Psoas muscle (tissue), 8 donors: Measurements from ENCODE around the gene RAB11FIP4. TPM values are rescaled to one million over a fixed set of nuclear protein-coding genes. Genes with fewer than 3 reads are reported as not detected.

Source experiments
- ATAC-seq, 4 donors: fragments of 200-7000 bp; cut with Tn5 transposase; one replicate each; pipeline ENCODE4 v1.9.1; 2020; ENCODE audit warnings: moderate library complexity in 3 of 4, mild to moderate bottlenecking in 2 of 4
- DNase-seq, 2 donors: peaks; one replicate each; pipeline ENCODE4 v3.0.0-alpha.2; 2020
- H3K27ac ChIP-seq: fragments of 200-600 bp; one replicate; pipeline ENCODE4 v1.8.0; 2022
- H3K27me3 ChIP-seq, 3 donors: fragments of 200-600 bp in 1 of 3; one replicate each; pipeline versions ENCODE4 v1.6.1 to v1.8.0; 2013 to 2022; ENCODE audit warnings: low read length in 2 of 3, mild to moderate bottlenecking in 2 of 3, moderate library complexity in 1 of 3; ENCODE audit not compliant: insufficient read depth in 3 of 3
- H3K36me3 ChIP-seq, 2 donors: fragments of 200-600 bp in 1 of 2; one replicate each; pipeline versions ENCODE4 v1.6.1 to v1.8.0; 2013 to 2022; ENCODE audit warnings: low read depth in 1 of 2, mild to moderate bottlenecking in 1 of 2, moderate library complexity in 1 of 2; ENCODE audit not compliant: insufficient read depth in 1 of 2
- H3K4me1 ChIP-seq: fragments of 200-600 bp; one replicate; pipeline ENCODE4 v1.8.0; 2022
- H3K4me3 ChIP-seq: fragments of 200-600 bp; one replicate; pipeline ENCODE4 v1.8.0; 2022; ENCODE audit warnings: mild to moderate bottlenecking
- H3K9me3 ChIP-seq: fragments of 200-600 bp; one replicate; pipeline ENCODE4 v1.8.0; 2022
- CTCF ChIP-seq: fragments of 200-600 bp; IDR thresholded peaks from one replicate; pipeline ENCODE4 v1.8.0; 2022; ENCODE audit warnings: antibody characterized with exemption
- WGBS, 3 donors: extraction: QIAGEN DNeasy Blood & Tissue Kit; methylation state at CpG; one replicate each; pipeline versions ENCODE4 v1.1.6 to v1.1.7; 2013; 5-methylcytosine and 5-hydroxymethylcytosine counted together
- intact Hi-C, 2 donors: fragments of 100-400 bp; cut with DNase I; formaldehyde crosslinking; loops; one replicate each; pipeline versions ENCODE4 v1.11.0 to v1.14.2; 2022
- polyA plus RNA-seq, 3 donors: library from polyadenylated mRNA; stranded (reverse); fragments of 200-250 nt; gene quantifications; one replicate each; pipeline ENCODE4 v1.2.3, GENCODE V29; 2013
- total RNA-seq, 4 donors: library from RNA; stranded (reverse); fragmentation: NEBNext Ultra II Directional in 2 of 4; extraction: Animal tissue kit (Norgen Biotek cat#: 25700) in 2 of 4; gene quantifications; one replicate each; pipeline versions ENCODE4 v1.2.1 to v1.2.4, GENCODE V29; 2021 to 2023
- donor health status: healthy with polysubstance abuse.
- donor health status: DM: no; HTN: no; CAD: no; lungs with moderate emphysema.
- donor health status: Bipolar disorder and iron deficiency.
- donor health status: healthy.
- donor health status: DM: yes; HTN: yes; CAD: no.
- donor health status: DM: no; HTN: no; CAD: no.
- donor health status: DM: no; HTN: no; CAD: no.
- donor health status: DM: yes; HTN: yes; CAD: no.

Gene RAB11FIP4
- total and polyA plus RNA-seq, 7 donors = 0.04 to 1.8 (median 0.41) TPM

DNA sequence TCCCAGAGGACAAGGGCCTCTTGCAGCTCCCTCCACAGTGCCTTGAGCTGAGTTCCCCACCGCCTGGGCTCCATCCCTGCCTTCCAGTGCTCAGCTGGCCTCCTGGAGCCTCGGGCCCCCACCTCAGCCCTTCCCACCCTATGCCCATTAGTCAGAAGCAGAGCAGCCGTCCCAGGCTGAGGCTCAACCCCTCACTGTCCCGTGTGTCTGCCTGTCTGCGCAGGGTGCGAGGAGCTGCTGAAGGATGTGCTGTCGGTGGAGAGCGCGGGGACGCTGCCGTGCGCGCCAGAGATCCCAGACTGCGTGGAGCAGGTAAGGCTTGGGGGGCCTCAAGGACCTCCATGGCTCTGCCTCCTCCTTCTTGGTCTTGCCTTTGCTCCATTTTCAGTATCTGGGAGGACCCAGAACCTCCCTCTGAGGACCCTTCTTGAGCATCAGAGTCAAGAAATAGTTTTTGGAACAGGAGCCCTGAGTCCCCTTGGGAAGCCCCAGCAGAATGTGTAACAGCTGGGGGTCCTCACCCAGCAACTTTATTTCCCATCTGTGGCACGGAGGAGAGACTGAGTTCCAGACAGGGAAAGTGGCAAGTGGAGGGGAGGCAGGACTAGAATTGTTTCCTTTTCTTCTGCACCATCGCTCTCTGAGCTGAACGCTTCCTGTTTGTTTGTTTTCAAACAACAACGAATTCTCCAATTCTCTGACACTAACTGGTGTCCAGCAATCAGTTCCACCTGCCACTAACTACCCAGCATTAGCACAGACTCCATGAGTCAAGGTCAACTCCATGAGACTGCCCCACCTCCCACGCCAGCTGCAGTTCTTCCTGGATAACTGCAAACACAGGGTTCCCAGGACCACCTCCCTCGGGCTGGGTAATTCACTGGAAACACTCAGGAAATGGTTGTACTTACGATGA, 42.6 kb downstream of the RAB11FIP4 start:
- Histone ChIP-seq H3K27ac (no peak overlapping the region), H3K4me3 (no peak overlapping the region), H3K4me1 (no peaks in the 10 kb centered on the region), H3K27me3 (peaks cover 0 to 26% (median 4%) of the 10 kb centered on the region in 3 donors), H3K36me3 (no peaks in the 10 kb centered on the region), H3K9me3 (no peaks in the 10 kb centered on the region)
- intact Hi-C loops = no loop called here
- no peak for TF ChIP-seq CTCF
- no peak for ATAC-seq
- no peak for DNase-seq
- WGBS, 3 donors = 71 to 77% (median 76%) methylated on average over 21 of the region's 21 CpGs

DNA sequence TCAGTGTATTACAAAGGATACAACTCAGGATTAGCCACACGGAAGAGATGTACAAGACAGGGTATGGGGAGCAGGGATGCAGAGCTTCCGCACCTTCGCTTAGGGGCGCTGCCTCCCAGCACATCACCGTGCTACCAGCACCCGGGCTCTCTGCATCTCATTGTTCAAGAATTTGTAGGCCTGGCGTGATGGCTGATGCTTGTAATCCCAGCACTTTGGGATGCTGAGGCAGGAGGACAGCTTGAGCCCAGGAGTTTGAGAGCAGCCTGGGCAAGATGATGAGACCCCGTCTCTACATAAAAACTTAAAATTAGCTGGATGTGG, 43.2 kb downstream of the RAB11FIP4 start:
- intact Hi-C loops = loop anchor here (5.0 kb wide), 2 partner anchors 408 to 423 kb away; partner anchors contain the start of gene COPRS (in 1 of the 2)
- no peak for TF ChIP-seq CTCF
- Histone ChIP-seq H3K9me3 (no peaks in the 10 kb centered on the region), H3K4me1 (no peaks in the 10 kb centered on the region), H3K27me3 (peaks cover 0 to 19% (median 4%) of the 10 kb centered on the region in 3 donors), H3K4me3 (no peak overlapping the region), H3K36me3 (no peaks in the 10 kb centered on the region), H3K27ac (no peak overlapping the region)
- 75 to 81% (median 79%) methylated on average over 8 of the region's 8 CpGs for WGBS, 3 donors
- ATAC-seq = no peak
- peak in 1 of 2 donors; percentile 12 for DNase-seq

DNA sequence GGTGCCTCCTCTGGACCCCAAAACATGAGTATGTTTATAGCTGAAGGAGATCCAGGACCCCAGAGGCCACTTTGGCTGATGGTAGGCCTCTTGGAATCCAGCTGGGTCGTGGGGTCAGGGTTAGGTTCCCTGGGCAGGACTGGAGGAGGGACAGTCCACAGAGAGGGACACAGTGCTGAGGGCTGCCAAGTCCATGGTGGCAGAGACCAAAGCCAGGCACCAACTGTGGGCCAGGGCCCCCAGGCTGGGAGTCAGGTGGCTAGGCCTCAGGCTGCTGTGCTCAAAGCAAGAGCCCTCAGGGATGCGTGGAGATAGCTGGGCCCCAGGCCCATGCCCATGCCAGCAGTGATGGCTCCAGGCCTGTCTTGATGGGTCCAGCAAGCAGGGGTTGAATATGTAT, 44.1 kb downstream of the RAB11FIP4 start:
- Histone ChIP-seq H3K4me3 (no peak overlapping the region), H3K4me1 (no peaks in the 10 kb centered on the region), H3K36me3 (no peaks in the 10 kb centered on the region), H3K27ac (no peak overlapping the region), H3K27me3 (peaks cover 0 to 13% (median 3%) of the 10 kb centered on the region in 3 donors), H3K9me3 (no peaks in the 10 kb centered on the region)
- no peak for TF ChIP-seq CTCF
- intact Hi-C loops = loop anchor here (5.0 kb wide), 2 partner anchors 407 to 422 kb away; partner anchors contain the start of gene COPRS (in 1 of the 2)
- ATAC-seq (no peak), DNase-seq (peak in 1 of 2 donors; percentile 16)
- 61 to 74% (median 69%) methylated on average over 2 of the region's 2 CpGs for WGBS, 3 donors

GRCh38 chr17:31437720-31438400, 46.4 kb downstream of the RAB11FIP4 start:
- no peaks in the 10 kb centered on the region for H3K4me1 ChIP-seq
- intact Hi-C loops = loop anchor here (1.0 to 5.0 kb wide), 4 partner anchors 87 to 419 kb away; partner anchors contain the start of gene COPRS (in 1 of the 2)
- no peaks in the 10 kb centered on the region for H3K36me3 ChIP-seq
- DNase-seq (peak in 1 of 2 donors; percentile 39), ATAC-seq (peak in 3 of 4 donors; percentile 11 to 22 (median 19))
- no peak for TF ChIP-seq CTCF
- H3K4me3 ChIP-seq = no peak overlapping the region
- H3K9me3 ChIP-seq = no peaks in the 10 kb centered on the region
- 56 to 66% (median 65%) methylated on average over 11 of the region's 11 CpGs for WGBS, 3 donors
- H3K27ac ChIP-seq = no peak overlapping the region
- no peaks in the 10 kb centered on the region for H3K27me3 ChIP-seq
